D721Med (cell line): ENCODE results near the gene MEGF6.

Experiments
- DNase-seq: peaks from one replicate; pipeline ENCODE4 v3.0.0; 2011; ENCODE audit warnings: low spot score; ENCODE audit not compliant: insufficient read length
- FAIRE-seq: peaks from 2 replicates; lab custom pipeline; 2011; peaks lifted over from hg19 to GRCh38; lab: Jason Lieb, UNC
- CTCF ChIP-seq: IDR thresholded peaks from 2 replicates; pipeline ENCODE4 v1.5.1; 2012; ENCODE audit warnings: mild to moderate bottlenecking, control low read depth; ENCODE audit not compliant: insufficient read depth; ENCODE audit errors: missing control alignments

Gene MEGF6

GRCh38 chr1:3482378-3482849, 128.9 kb downstream of the MEGF6 start:
- FAIRE-seq (no peak), DNase-seq (no peak)
- TF ChIP-seq CTCF = no peak

- no peak for FAIRE-seq
- no peak for DNase-seq
- TF ChIP-seq CTCF = no peak
These were observed 129.4 kb downstream of the MEGF6 start for GRCh38 chr1:3481836-3482375.

GRCh38 chr1:3481046-3481445, 130.3 kb downstream of the MEGF6 start:
- FAIRE-seq (no peak), DNase-seq (no peak)
- TF ChIP-seq CTCF = no peak

- DNase-seq (no peak), FAIRE-seq (no peak)
- no peak for TF ChIP-seq CTCF
These were observed 131.0 kb downstream of the MEGF6 start for GRCh38 chr1:3480369-3480719.

- TF ChIP-seq CTCF = no peak
- FAIRE-seq (no peak), DNase-seq (no peak)
These were observed 131.6 kb downstream of the MEGF6 start for GRCh38 chr1:3479511-3480368.

GRCh38 chr1:3478187-3478586, 133.1 kb downstream of the MEGF6 start:
- no peak for TF ChIP-seq CTCF
- DNase-seq (no peak), FAIRE-seq (no peak)
